T-helper 17 cell (primary cell): ENCODE results near the gene HMCN1. TPM values are rescaled to one million over a fixed set of nuclear protein-coding genes. Genes with fewer than 3 reads are reported as not detected.
"Not testable (repeated sequence)": the region's sequence is repeated elsewhere in the genome, so short reads cannot be mapped to it uniquely, and the experiment has no call there.

Experiments used
- ATAC-seq: fragments of 150-1000 bp; cut with Tn5 transposase; 2 replicates; pipeline ENCODE4 v1.10.0; 2021; ENCODE audit warnings: mild to moderate bottlenecking, moderate library complexity
- DNase-seq, 3 donors: peaks; one replicate each; pipeline versions ENCODE4 v3.0.0 to v3.0.0-alpha.2; 2020 to 2021
- H3K9me3 ChIP-seq: one replicate; pipeline ENCODE4 v1.7.0; 2013; ENCODE audit warnings: low read length, mild to moderate bottlenecking; ENCODE audit not compliant: control insufficient read depth, poor library complexity, severe bottlenecking
- H3K27ac Mint-ChIP-seq: one replicate; pipeline ENCODE4 v1.8.0; 2022; ENCODE audit warnings: mild to moderate bottlenecking, moderate library complexity, mixed read lengths
- H3K27me3 Mint-ChIP-seq: one replicate; pipeline ENCODE4 v1.8.0; 2022; ENCODE audit warnings: mixed read lengths
- H3K36me3 Mint-ChIP-seq: one replicate; pipeline ENCODE4 v1.8.0; 2022; ENCODE audit warnings: low read depth, mixed read lengths
- H3K4me1 Mint-ChIP-seq: one replicate; pipeline ENCODE4 v1.8.0; 2022; ENCODE audit warnings: mild to moderate bottlenecking, mixed read lengths
- H3K4me3 Mint-ChIP-seq: one replicate; pipeline ENCODE4 v1.8.0; 2022; ENCODE audit warnings: mild to moderate bottlenecking, moderate library complexity, mixed read lengths
- total RNA-seq, 4 donors: library from RNA in 2 of 4; stranded (reverse) in 2 of 4; gene quantifications; one replicate each; pipeline ENCODE4 v1.2.3 and lab custom pipeline; 2022 to 2026

The HMCN1 gene
- total RNA-seq, 2 donors from 2014 or later = 0.05 to 0.57 TPM

GRCh38 chr1:186178426-186179043, 444.3 kb downstream of the HMCN1 start:
- DNase-seq = no peak
- Mint-ChIP-seq H3K4me1 (no peaks in the 10 kb centered on the region), H3K27me3 (peaks cover 10% of the 10 kb centered on the region), H3K4me3 (no peak overlapping the region), H3K36me3 (no peaks in the 10 kb centered on the region), H3K27ac (no peak overlapping the region)
- no peaks in the 10 kb centered on the region for H3K9me3 ChIP-seq
- ATAC-seq = no peak

GRCh38 chr1:186179231-186179630, 445.0 kb downstream of the HMCN1 start:
- H3K36me3 Mint-ChIP-seq = no peaks in the 10 kb centered on the region
- H3K27ac Mint-ChIP-seq = no peak overlapping the region
- H3K4me3 Mint-ChIP-seq = no peak overlapping the region
- H3K9me3 ChIP-seq = no peaks in the 10 kb centered on the region
- ATAC-seq (no peak), DNase-seq (no peak)
- peaks cover 10% of the 10 kb centered on the region for H3K27me3 Mint-ChIP-seq
- H3K4me1 Mint-ChIP-seq = peaks cover 3% of the 10 kb centered on the region

- no peak for DNase-seq
- Mint-ChIP-seq H3K27me3 (peaks cover 22% of the 10 kb centered on the region), H3K4me3 (no peak overlapping the region)
These were observed 449.0 kb downstream of the HMCN1 start for GRCh38 chr1:186183219-186183618.

GRCh38 chr1:186183970-186184628, 449.9 kb downstream of the HMCN1 start:
- ATAC-seq = no peak
- H3K36me3 Mint-ChIP-seq = no peaks in the 10 kb centered on the region
- no peaks in the 10 kb centered on the region for H3K9me3 ChIP-seq
- DNase-seq = no peak
- H3K27me3 Mint-ChIP-seq = peaks cover 18% of the 10 kb centered on the region
- H3K4me3 Mint-ChIP-seq = no peak overlapping the region
- H3K4me1 Mint-ChIP-seq = peaks cover 4% of the 10 kb centered on the region
- H3K27ac Mint-ChIP-seq = no peak overlapping the region

More at GRCh38 chr1:186183219-186183618, 449.0 kb downstream of the HMCN1 start:
- H3K9me3 ChIP-seq = no peaks in the 10 kb centered on the region
- Mint-ChIP-seq H3K36me3 (no peaks in the 10 kb centered on the region), H3K27ac (no peak overlapping the region), H3K4me1 (peaks cover 4% of the 10 kb centered on the region)
- ATAC-seq = no peak

- H3K36me3 Mint-ChIP-seq, H3K27ac Mint-ChIP-seq, H3K4me3 Mint-ChIP-seq: not testable (repeated sequence)
These were observed 452.1 kb downstream of the HMCN1 start for GRCh38 chr1:186186251-186186650.

GRCh38 chr1:186187601-186188000, 453.4 kb downstream of the HMCN1 start:
- no peaks in the 10 kb centered on the region for H3K9me3 ChIP-seq
- no peak overlapping the region for H3K27ac Mint-ChIP-seq
- H3K4me1 Mint-ChIP-seq = peaks cover 4% of the 10 kb centered on the region
- DNase-seq (no peak), ATAC-seq (no peak)
- H3K4me3 Mint-ChIP-seq = no peak overlapping the region
- peaks cover 12% of the 10 kb centered on the region for H3K27me3 Mint-ChIP-seq
- no peaks in the 10 kb centered on the region for H3K36me3 Mint-ChIP-seq

More at GRCh38 chr1:186186251-186186650, 452.1 kb downstream of the HMCN1 start:
- H3K27me3 Mint-ChIP-seq = peaks cover 16% of the 10 kb centered on the region
- H3K4me1 Mint-ChIP-seq, DNase-seq, ATAC-seq, H3K9me3 ChIP-seq: not testable (repeated sequence)

- no peaks in the 10 kb centered on the region for H3K36me3 Mint-ChIP-seq
- H3K4me1 Mint-ChIP-seq = peaks cover 4% of the 10 kb centered on the region
- ATAC-seq = no peak
These were observed 453.9 kb downstream of the HMCN1 start for GRCh38 chr1:186188004-186188539.

GRCh38 chr1:186188736-186189135, 454.5 kb downstream of the HMCN1 start:
- peaks cover 4% of the 10 kb centered on the region for H3K4me1 Mint-ChIP-seq
- no peak for ATAC-seq
- H3K27ac Mint-ChIP-seq = no peak overlapping the region
- no peak for DNase-seq
- no peak overlapping the region for H3K4me3 Mint-ChIP-seq
- no peaks in the 10 kb centered on the region for H3K36me3 Mint-ChIP-seq
- H3K27me3 Mint-ChIP-seq = peaks cover 12% of the 10 kb centered on the region
- no peaks in the 10 kb centered on the region for H3K9me3 ChIP-seq

More at GRCh38 chr1:186188004-186188539, 453.9 kb downstream of the HMCN1 start:
- no peak overlapping the region for H3K4me3 Mint-ChIP-seq
- H3K27ac Mint-ChIP-seq = no peak overlapping the region
- H3K27me3 Mint-ChIP-seq = peaks cover 12% of the 10 kb centered on the region
- H3K9me3 ChIP-seq = no peaks in the 10 kb centered on the region
- DNase-seq = no peak

GRCh38 chr1:186189156-186189555, 455.0 kb downstream of the HMCN1 start:
- H3K27me3 Mint-ChIP-seq = peaks cover 12% of the 10 kb centered on the region
- H3K27ac Mint-ChIP-seq = no peak overlapping the region
- H3K4me1 Mint-ChIP-seq = peaks cover 2% of the 10 kb centered on the region
- no peak overlapping the region for H3K4me3 Mint-ChIP-seq
- DNase-seq (no peak), ATAC-seq (no peak)
- no peaks in the 10 kb centered on the region for H3K36me3 Mint-ChIP-seq
- H3K9me3 ChIP-seq = no peaks in the 10 kb centered on the region

GRCh38 chr1:186191511-186191910, 457.3 kb downstream of the HMCN1 start:
- Mint-ChIP-seq H3K4me1 (no peaks in the 10 kb centered on the region), H3K4me3 (no peak overlapping the region), H3K36me3 (no peaks in the 10 kb centered on the region), H3K27ac (no peak overlapping the region), H3K27me3 (peaks cover 12% of the 10 kb centered on the region)
- H3K9me3 ChIP-seq = no peaks in the 10 kb centered on the region
- DNase-seq (no peak), ATAC-seq (no peak)

GRCh38 chr1:186193224-186193623, 459.0 kb downstream of the HMCN1 start:
- Mint-ChIP-seq H3K27ac (no peak overlapping the region), H3K4me1 (no peaks in the 10 kb centered on the region), H3K4me3 (no peak overlapping the region), H3K27me3 (no peaks in the 10 kb centered on the region), H3K36me3 (no peaks in the 10 kb centered on the region)
- H3K9me3 ChIP-seq = no peaks in the 10 kb centered on the region
- DNase-seq = no peak
- ATAC-seq = no peak

- no peaks in the 10 kb centered on the region for H3K27me3 Mint-ChIP-seq
- ATAC-seq (no peak), DNase-seq (no peak)
- H3K9me3 ChIP-seq = no peaks in the 10 kb centered on the region
- H3K36me3 Mint-ChIP-seq = no peaks in the 10 kb centered on the region
- H3K4me3 Mint-ChIP-seq = no peak overlapping the region
- no peaks in the 10 kb centered on the region for H3K4me1 Mint-ChIP-seq
- H3K27ac Mint-ChIP-seq = no peak overlapping the region
These were observed 460.0 kb downstream of the HMCN1 start for GRCh38 chr1:186194107-186194756.

- Mint-ChIP-seq H3K27ac (no peak overlapping the region), H3K4me1 (no peaks in the 10 kb centered on the region), H3K27me3 (no peaks in the 10 kb centered on the region), H3K4me3 (no peak overlapping the region), H3K36me3 (no peaks in the 10 kb centered on the region)
- no peaks in the 10 kb centered on the region for H3K9me3 ChIP-seq
- ATAC-seq = no peak
- no peak for DNase-seq
These were observed 461.3 kb downstream of the HMCN1 start for GRCh38 chr1:186195377-186195931.
